K562 (cell line): ENCODE measurements around the gene EFNA1. TPM values are rescaled to one million over a fixed set of nuclear protein-coding genes. Genes with fewer than 3 reads are reported as not detected.

Experiments
- ATAC-seq: fragments of 200-7000 bp; cut with Tn5 transposase; 3 replicates; pipeline ENCODE4 v1.9.1; 2020; ENCODE audit warnings: moderate library complexity
- BruUV-seq: library from RNA; stranded (reverse); fragments of 400-500 nt; replicated peaks from 2 replicates; lab custom pipeline; 2021; lab: Mats Ljungman, UMichigan
- CTCF ChIA-PET: fragments of 300-600 bp; formaldehyde crosslinking; extraction: SDS; loops from one replicate; lab custom pipeline; 2021; ENCODE audit warnings: low intra/inter-chr PET ratio; lab: Yijun Ruan, JAX
- POLR2A ChIA-PET: fragments of 300-600, 350-650 bp; sonication (Branson Sonifier 250); formaldehyde crosslinking; extraction: SDS; loops from one replicate; lab custom pipeline; 2021; ENCODE audit warnings: antibody characterized with exemption, inconsistent platforms; lab: Yijun Ruan, JAX
- DNase-seq, 4 experiments: peaks; one replicate each; pipeline versions ENCODE4 v3.0.0 to v3.0.0-alpha.2; 2011 to 2018; ENCODE audit warnings: low spot score in 3 of 4, mixed read lengths in 3 of 4; ENCODE audit errors: extremely low read depth in 1 of 4
- FAIRE-seq: peaks from 2 replicates; lab custom pipeline; 2011; peaks lifted over from hg19 to GRCh38; lab: Jason Lieb, UNC
- H2AFZ ChIP-seq: 2 replicates; pipeline ENCODE4 v1.6.0; 2011; ENCODE audit warnings: low read depth, low read length, control low read depth, inconsistent platforms
- H3K27ac ChIP-seq: fragments of 200-600 bp; 3 replicates; pipeline ENCODE4 v1.8.0; 2011; ENCODE audit warnings: low read depth, mild to moderate bottlenecking, control low read depth, inconsistent platforms, low read length, moderate library complexity, mixed read lengths; ENCODE audit errors: extremely low read depth
- H3K27me3 ChIP-seq, 2 experiments: fragments of 300-600 bp in 1 of 2; 2 replicates in 1 of 2; 3 replicates in 1 of 2; pipeline versions ENCODE4 v1.6.0 to v1.8.0; 2011; ENCODE audit warnings: inconsistent platforms in 2 of 2, low read length in 2 of 2, mild to moderate bottlenecking in 1 of 2, mixed read lengths in 1 of 2, moderate library complexity in 1 of 2; ENCODE audit not compliant: control insufficient read depth in 2 of 2, insufficient read depth in 2 of 2
- H3K36me3 ChIP-seq: fragments of 300-600 bp; 3 replicates; pipeline ENCODE4 v1.8.0; 2011; ENCODE audit warnings: mild to moderate bottlenecking, low read length, inconsistent platforms; ENCODE audit not compliant: control insufficient read depth, insufficient read depth
- H3K4me1 ChIP-seq, 2 experiments: fragments of 200-600 bp in 1 of 2; replicated peaks in 1 of 2; 2 replicates in 1 of 2; 3 replicates in 1 of 2; pipeline versions ENCODE4 v1.5.1 to v1.8.0; 2011; ENCODE audit warnings: inconsistent platforms in 2 of 2, low read length in 2 of 2, mild to moderate bottlenecking in 1 of 2, mixed read lengths in 1 of 2, moderate library complexity in 1 of 2; ENCODE audit not compliant: control insufficient read depth in 2 of 2, insufficient read depth in 2 of 2
- H3K4me2 ChIP-seq: 2 replicates; pipeline ENCODE4 v1.6.1; 2011; ENCODE audit warnings: low read length, control low read depth, inconsistent platforms, mixed read lengths; ENCODE audit not compliant: insufficient read depth
- H3K4me3 ChIP-seq: fragments of 200-600 bp; sonication (generic), shearing (Covaris generic); 2 replicates; pipeline ENCODE4 v1.5.1; 2016; ENCODE audit warnings: control low read depth, inconsistent platforms
- H3K79me2 ChIP-seq: fragments of 200-600 bp; 3 replicates; pipeline ENCODE4 v1.8.0; 2011; ENCODE audit warnings: low read length, inconsistent platforms; ENCODE audit not compliant: control insufficient read depth, insufficient read depth
- H3K9ac ChIP-seq, 2 experiments: 2 replicates each; pipeline versions ENCODE4 v1.6.0 to v1.6.1; 2011; ENCODE audit warnings: low read depth in 2 of 2, low read length in 2 of 2, control low read depth in 1 of 2, inconsistent platforms in 1 of 2, mild to moderate bottlenecking in 1 of 2, mixed read lengths in 1 of 2; ENCODE audit not compliant: insufficient read depth in 1 of 2
- H3K9me1 ChIP-seq: one replicate; pipeline ENCODE4 v1.6.0; 2011; ENCODE audit warnings: inconsistent platforms, mild to moderate bottlenecking, low read length, moderate library complexity; ENCODE audit not compliant: control insufficient read depth, insufficient read depth
- H3K9me3 ChIP-seq: replicated peaks from 2 replicates; pipeline ENCODE4 v1.5.1; 2011; ENCODE audit warnings: low read depth, low read length, inconsistent platforms; ENCODE audit not compliant: control insufficient read depth, insufficient read depth
- H4K20me1 ChIP-seq: replicated peaks from 2 replicates; pipeline ENCODE4 v1.6.1; 2011; ENCODE audit warnings: low read length, inconsistent platforms, mixed read lengths; ENCODE audit not compliant: control insufficient read depth, insufficient read depth
- CLOCK ChIP-seq: fragments of 250-450 bp; sonication (Bioruptor Pico); IDR thresholded peaks from 2 replicates; pipeline ENCODE4 v1.4.0; 2020; ENCODE audit warnings: mild to moderate bottlenecking, moderate library complexity, borderline replicate concordance
- WGBS: fragments of 100-300 bp; shearing (Covaris generic); methylation state at CpG from one replicate; pipeline ENCODE4 v1.1.6; 2016; ENCODE audit warnings: low coverage, mixed read lengths; ENCODE audit not compliant: insufficient coverage; ENCODE audit errors: missing lambda C conversion rate; 5-methylcytosine and 5-hydroxymethylcytosine counted together
- in situ Hi-C: fragments of 300-500 bp; cut with MboI; formaldehyde crosslinking; loops from 4 replicates; pipeline ENCODE4 v1.15.0; 2018; ENCODE audit warnings: inconsistent platforms, mixed read lengths
- intact Hi-C: fragments of 100-400 bp; cut with micrococcal nuclease; formaldehyde crosslinking; loops from 2 replicates; pipeline ENCODE4 v1.14.2; 2022
- polyA plus RNA-seq, 8 experiments: library from polyadenylated mRNA; depleted of rRNA in 4 of 8; stranded (reverse) in 5 of 8; unstranded in 3 of 8; fragments of >200 nt; fragmentation: Nextera tagmentation in 2 of 8; fragmentation: Illumina TruSeq in 1 of 8; extraction: Ambion mirVana in 2 of 8; extraction: Trizol in 1 of 8; gene quantifications; 2 replicates each; pipeline versions ENCODE4 v1.2.1 to v1.2.3, GENCODE V29; 2011 to 2014; ENCODE audit warnings: inconsistent platforms in 1 of 8, missing spikeins in 1 of 8
- total RNA-seq, 7 experiments: library from RNA; depleted of rRNA in 6 of 7; stranded (reverse); fragments of >200 nt in 6 of 7; fragmentation: Illumina TruSeq in 2 of 7; extraction: Trizol in 2 of 7; gene quantifications; 2 replicates each; pipeline versions ENCODE4 v1.2.1 to v1.2.3, GENCODE V29; 2011 to 2021; ENCODE audit warnings: low replicate concordance in 1 of 7

EFNA1 gene
- total and polyA plus RNA-seq, 9 of the 15 experiments (the other 6 are each of a cell fraction or from before 2014, with no cell fraction given): 2.1 to 9.3 (median 3.0) TPM

DNA sequence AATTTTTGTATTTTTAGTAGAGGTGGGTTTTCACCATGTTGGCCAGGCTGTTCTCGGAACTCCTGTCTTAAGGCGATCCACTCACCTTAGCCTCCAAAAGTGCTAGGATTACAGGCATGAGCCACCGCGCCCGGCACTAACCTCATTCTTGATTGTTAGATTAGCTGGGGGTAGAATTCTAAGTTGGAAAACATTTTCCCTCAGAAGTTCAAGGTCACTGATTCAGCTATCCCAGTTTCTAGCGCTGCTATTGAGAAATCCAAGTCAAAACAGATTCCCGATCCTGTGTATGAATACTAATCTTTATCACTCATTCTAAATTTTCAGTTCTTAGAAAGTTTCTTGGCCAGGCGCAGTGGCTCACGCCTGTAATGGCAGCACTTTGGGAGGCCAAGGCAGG lies 24.4 kb upstream of the EFNA1 start:
- BruUV-seq: no TSS peak
- ATAC-seq (no peak), FAIRE-seq (no peak), DNase-seq (no peak)
- in situ Hi-C loops: no loop called here
- Histone ChIP-seq H3K4me3 (no peak overlapping the region), H3K4me1 (peaks cover 7 to 12% of the 10 kb centered on the region in 2 experiments; a peak in 4 of 5 replicates), H3K9ac (no peak overlapping the region), H3K27me3 (no peaks in the 10 kb centered on the region), H3K9me3 (no peaks in the 10 kb centered on the region), H3K36me3 (no peaks in the 10 kb centered on the region), H3K4me2 (no peak overlapping the region), H3K9me1 (no peaks in the 10 kb centered on the region), H3K79me2 (no peaks in the 10 kb centered on the region), H3K27ac (no peak overlapping the region), H4K20me1 (no peaks in the 10 kb centered on the region), H2AFZ (no peak overlapping the region)
- ChIA-PET POLR2A (no interaction called here), CTCF (no interaction called here)
- no peak for TF ChIP-seq CLOCK (CRISPR knock-in tag)
- 50% methylated on average over 9 of the region's 9 CpGs for WGBS
- intact Hi-C loops: no loop called here
